ENCODE data around the gene ORC6.

DNA sequence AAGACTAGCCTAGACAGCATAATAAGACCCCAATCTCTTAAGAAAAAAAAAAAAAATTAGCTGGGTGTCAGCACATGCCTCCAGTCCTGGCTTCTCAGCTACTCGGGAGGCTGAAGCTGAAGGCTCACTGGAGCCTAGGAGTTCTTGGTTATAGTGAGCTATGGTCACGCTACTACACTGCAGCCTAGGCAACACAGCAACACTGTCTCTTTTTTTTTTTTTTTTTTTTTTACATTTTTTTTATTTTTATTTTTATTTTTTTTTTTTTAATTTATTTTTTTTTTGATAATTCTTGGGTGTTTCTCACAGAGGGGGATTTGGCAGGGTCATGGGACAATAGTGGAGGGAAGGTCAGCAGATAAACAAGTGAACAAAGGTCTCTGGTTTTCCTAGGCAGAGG, 4.1 kb downstream of the ORC6 start:
- TF ChIP-seq, protein P1, sequence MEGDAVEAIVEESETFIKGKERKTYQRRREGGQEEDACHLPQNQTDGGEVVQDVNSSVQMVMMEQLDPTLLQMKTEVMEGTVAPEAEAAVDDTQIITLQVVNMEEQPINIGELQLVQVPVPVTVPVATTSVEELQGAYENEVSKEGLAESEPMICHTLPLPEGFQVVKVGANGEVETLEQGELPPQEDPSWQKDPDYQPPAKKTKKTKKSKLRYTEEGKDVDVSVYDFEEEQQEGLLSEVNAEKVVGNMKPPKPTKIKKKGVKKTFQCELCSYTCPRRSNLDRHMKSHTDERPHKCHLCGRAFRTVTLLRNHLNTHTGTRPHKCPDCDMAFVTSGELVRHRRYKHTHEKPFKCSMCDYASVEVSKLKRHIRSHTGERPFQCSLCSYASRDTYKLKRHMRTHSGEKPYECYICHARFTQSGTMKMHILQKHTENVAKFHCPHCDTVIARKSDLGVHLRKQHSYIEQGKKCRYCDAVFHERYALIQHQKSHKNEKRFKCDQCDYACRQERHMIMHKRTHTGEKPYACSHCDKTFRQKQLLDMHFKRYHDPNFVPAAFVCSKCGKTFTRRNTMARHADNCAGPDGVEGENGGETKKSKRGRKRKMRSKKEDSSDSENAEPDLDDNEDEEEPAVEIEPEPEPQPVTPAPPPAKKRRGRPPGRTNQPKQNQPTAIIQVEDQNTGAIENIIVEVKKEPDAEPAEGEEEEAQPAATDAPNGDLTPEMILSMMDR (conservative IDR thresholded peaks at IDR 0.05): no peak
- no peak for TF ChIP-seq EZH2 (IDR thresholded peaks at IDR 0.05; ENCODE audit: low read depth)
